Lung (tissue), 12 donors: ENCODE measurements around the gene FAM13A. TPM values are rescaled to one million over a fixed set of nuclear protein-coding genes. Genes with fewer than 3 reads are reported as not detected.

Source experiments
- ATAC-seq: fragments of 200-7000 bp; cut with Tn5 transposase; one replicate; pipeline ENCODE4 v1.9.1; 2020; ENCODE audit warnings: moderate number of reproducible peaks; ENCODE audit not compliant: insufficient read depth, low FRiP score
- DNase-seq, 3 donors: peaks; one replicate each; pipeline ENCODE4 v3.0.0-alpha.2; 2013 to 2017
- H3K27ac ChIP-seq, 2 donors: one replicate each; pipeline ENCODE4 v1.5.1; 2013; ENCODE audit warnings: mild to moderate bottlenecking in 2 of 2, moderate library complexity in 2 of 2, control low read depth in 1 of 2, inconsistent platforms in 1 of 2, low read depth in 1 of 2, low read length in 1 of 2
- H3K27me3 ChIP-seq, 3 donors: one replicate each; pipeline ENCODE4 v1.5.1; 2013; ENCODE audit warnings: low read length in 2 of 3; ENCODE audit not compliant: control insufficient read depth in 3 of 3, insufficient read depth in 3 of 3
- H3K36me3 ChIP-seq, 4 donors: one replicate each; pipeline ENCODE4 v1.5.1; 2013; ENCODE audit warnings: low read length in 4 of 4, mild to moderate bottlenecking in 1 of 4, moderate library complexity in 1 of 4; ENCODE audit not compliant: control insufficient read depth in 4 of 4, insufficient read depth in 4 of 4
- H3K4me1 ChIP-seq, 5 donors: one replicate each; pipeline ENCODE4 v1.5.1; 2013; ENCODE audit warnings: low read length in 5 of 5, mild to moderate bottlenecking in 2 of 5, moderate library complexity in 1 of 5; ENCODE audit not compliant: control insufficient read depth in 5 of 5, insufficient read depth in 5 of 5
- H3K4me3 ChIP-seq: one replicate; pipeline ENCODE4 v1.5.1; 2013; ENCODE audit warnings: mild to moderate bottlenecking, control low read depth, moderate library complexity
- H3K9ac ChIP-seq, 2 donors: one replicate each; pipeline ENCODE4 v1.5.1; 2013; ENCODE audit warnings: low read length in 2 of 2, control low read depth in 1 of 2; ENCODE audit not compliant: insufficient read depth in 1 of 2
- H3K9me3 ChIP-seq, 4 donors: one replicate each; pipeline ENCODE4 v1.5.1; 2013; ENCODE audit warnings: low read length in 3 of 4, mild to moderate bottlenecking in 1 of 4, moderate library complexity in 1 of 4; ENCODE audit not compliant: control insufficient read depth in 4 of 4, insufficient read depth in 3 of 4
- WGBS, 2 donors: extraction: QIAGEN DNeasy Blood & Tissue Kit; methylation state at CpG; one replicate each; pipeline ENCODE4 v1.1.7; 2013; 5-methylcytosine and 5-hydroxymethylcytosine counted together
- polyA plus RNA-seq, 2 donors: library from polyadenylated mRNA; stranded (reverse); fragments of 200-250 nt; gene quantifications; one replicate each; pipeline ENCODE4 v1.2.1, GENCODE V29; 2013
- total RNA-seq, 2 donors: library from RNA; depleted of rRNA in 1 of 2; stranded (reverse); fragments of >200 nt in 1 of 2; gene quantifications; one replicate each; pipeline ENCODE4 v1.2.1, GENCODE V29; 2014 to 2021
- TF ChIP-seq, protein P1 (sequence below): IDR thresholded peaks from 2 replicates; pipeline ENCODE4 v1.5.1; 2012; ENCODE audit warnings: mild to moderate bottlenecking; ENCODE audit errors: control extremely low read depth, extremely low read depth
- donor health status: control.
- donor health status: control.
- donor health status: Bipolar disorder and iron deficiency.
- donor health status: healthy.
- donor health status: DM: yes; HTN: yes; CAD: no.

The FAM13A gene
- total and polyA plus RNA-seq, 4 donors: 9.2 to 122 (median 29.3) TPM

DNA sequence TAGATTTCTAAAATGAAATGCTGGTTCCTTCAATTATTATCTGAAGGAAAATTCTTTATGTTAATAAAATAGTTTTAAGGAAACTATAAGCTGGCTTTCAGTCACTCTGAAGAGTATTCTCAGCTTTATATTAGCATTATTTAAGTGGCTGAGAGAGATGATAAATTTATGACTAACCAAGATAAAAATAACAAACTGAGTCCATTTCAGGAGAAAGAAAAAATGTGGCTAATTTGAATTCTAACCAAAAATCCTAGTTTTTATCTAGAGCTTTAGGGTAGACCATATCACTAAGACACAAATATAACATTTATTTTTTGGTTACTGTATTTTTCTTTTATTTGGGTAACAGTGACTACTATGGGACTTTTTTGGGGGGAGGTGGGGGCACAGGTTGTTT is 299.9 kb downstream of the FAM13A start:
- H3K9me3 ChIP-seq: no peaks in the 10 kb centered on the region
- peaks cover 1 to 15% (median 8%) of the 10 kb centered on the region in 4 donors for H3K36me3 ChIP-seq
- H3K4me1 ChIP-seq: peaks cover under 1 to 25% (median 17%) of the 10 kb centered on the region in 5 donors
- H3K27ac ChIP-seq: no peak overlapping the region
- H3K4me3 ChIP-seq: no peak overlapping the region
- TF ChIP-seq, protein P1, sequence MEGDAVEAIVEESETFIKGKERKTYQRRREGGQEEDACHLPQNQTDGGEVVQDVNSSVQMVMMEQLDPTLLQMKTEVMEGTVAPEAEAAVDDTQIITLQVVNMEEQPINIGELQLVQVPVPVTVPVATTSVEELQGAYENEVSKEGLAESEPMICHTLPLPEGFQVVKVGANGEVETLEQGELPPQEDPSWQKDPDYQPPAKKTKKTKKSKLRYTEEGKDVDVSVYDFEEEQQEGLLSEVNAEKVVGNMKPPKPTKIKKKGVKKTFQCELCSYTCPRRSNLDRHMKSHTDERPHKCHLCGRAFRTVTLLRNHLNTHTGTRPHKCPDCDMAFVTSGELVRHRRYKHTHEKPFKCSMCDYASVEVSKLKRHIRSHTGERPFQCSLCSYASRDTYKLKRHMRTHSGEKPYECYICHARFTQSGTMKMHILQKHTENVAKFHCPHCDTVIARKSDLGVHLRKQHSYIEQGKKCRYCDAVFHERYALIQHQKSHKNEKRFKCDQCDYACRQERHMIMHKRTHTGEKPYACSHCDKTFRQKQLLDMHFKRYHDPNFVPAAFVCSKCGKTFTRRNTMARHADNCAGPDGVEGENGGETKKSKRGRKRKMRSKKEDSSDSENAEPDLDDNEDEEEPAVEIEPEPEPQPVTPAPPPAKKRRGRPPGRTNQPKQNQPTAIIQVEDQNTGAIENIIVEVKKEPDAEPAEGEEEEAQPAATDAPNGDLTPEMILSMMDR: no peak
- no peak overlapping the region for H3K9ac ChIP-seq
- ATAC-seq (no peak), DNase-seq (no peak)
- H3K27me3 ChIP-seq: no peaks in the 10 kb centered on the region

DNA sequence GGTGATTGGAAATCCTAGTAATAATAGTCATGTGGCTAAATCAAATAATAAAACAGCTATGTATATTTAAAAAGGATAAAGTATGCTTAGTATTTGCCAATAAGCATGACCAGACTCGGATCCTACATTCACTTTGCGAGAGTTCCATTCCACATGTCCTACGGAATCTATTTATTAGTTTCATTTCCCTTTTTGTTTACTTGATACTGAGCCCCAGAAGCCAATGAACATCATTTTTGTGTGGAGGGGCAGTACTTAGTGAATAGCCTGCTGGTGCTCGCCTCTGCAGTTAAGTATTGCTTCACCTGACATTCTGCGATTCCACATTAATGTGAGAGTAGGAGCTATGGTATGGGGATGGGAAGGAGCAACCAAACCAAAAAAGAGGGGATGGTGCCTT is 300.8 kb downstream of the FAM13A start:
- TF ChIP-seq, protein P1: no peak
- no peak for ATAC-seq
- no peak for DNase-seq
- WGBS, 2 donors: 88 to 90% methylated on average over 5 of the region's 5 CpGs
- Histone ChIP-seq H3K4me3 (no peak overlapping the region), H3K9me3 (no peaks in the 10 kb centered on the region), H3K27me3 (no peaks in the 10 kb centered on the region), H3K4me1 (peaks cover 1 to 25% (median 17%) of the 10 kb centered on the region in 5 donors), H3K9ac (no peak overlapping the region), H3K36me3 (peaks cover 1 to 16% (median 10%) of the 10 kb centered on the region in 4 donors), H3K27ac (no peak overlapping the region)

DNA sequence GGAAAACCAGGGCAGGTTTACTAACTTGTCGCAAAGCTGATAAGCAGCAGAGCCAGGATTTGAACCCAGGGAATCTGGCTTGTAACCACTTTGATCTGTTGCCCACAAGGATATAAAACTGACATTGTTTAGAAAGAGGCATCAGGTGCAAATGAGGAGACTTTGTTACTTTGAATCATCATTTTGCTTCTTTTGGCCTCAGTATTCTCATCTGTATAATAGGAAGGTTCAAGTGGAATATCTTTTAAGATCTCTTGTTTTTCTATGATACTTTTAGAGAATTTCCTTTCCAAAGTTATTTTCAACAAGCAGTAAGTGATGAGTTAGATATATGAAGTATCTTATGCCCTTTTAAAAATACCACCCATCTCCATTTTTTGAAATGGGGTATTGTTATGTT is 301.5 kb downstream of the FAM13A start:
- peaks cover 1 to 25% (median 17%) of the 10 kb centered on the region in 5 donors for H3K4me1 ChIP-seq
- H3K27ac ChIP-seq: no peak overlapping the region
- no peaks in the 10 kb centered on the region for H3K27me3 ChIP-seq
- TF ChIP-seq, protein P1: no peak
- H3K4me3 ChIP-seq: no peak overlapping the region
- DNase-seq: no peak
- H3K9me3 ChIP-seq: no peaks in the 10 kb centered on the region
- no peak overlapping the region for H3K9ac ChIP-seq
- H3K36me3 ChIP-seq: peaks cover 6 to 17% (median 12%) of the 10 kb centered on the region in 4 donors
- WGBS, 2 donors: 97 to 98% methylated on average over 1 of the region's 1 CpG
- no peak for ATAC-seq

DNA sequence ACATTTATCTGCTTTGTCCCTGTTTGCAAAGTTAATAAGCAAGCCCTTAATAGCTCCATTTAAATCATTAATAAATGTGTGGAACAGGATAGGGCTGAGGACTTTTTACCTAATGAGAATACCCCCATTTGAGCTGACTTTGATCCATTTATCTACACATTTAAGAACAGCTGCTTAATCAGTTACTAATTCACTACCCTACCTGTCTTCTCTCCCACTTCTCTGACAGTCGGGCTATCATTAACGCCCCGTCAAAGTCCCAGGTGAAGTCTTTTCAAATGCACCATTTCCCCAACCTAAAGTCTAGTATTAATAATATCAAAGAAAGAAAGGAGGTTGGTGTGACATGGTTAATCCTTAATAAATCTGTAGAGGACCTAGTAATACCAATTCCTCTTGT is 302.2 kb downstream of the FAM13A start:
- H3K9ac ChIP-seq: no peak overlapping the region
- H3K9me3 ChIP-seq: no peaks in the 10 kb centered on the region
- peaks cover 11 to 23% (median 17%) of the 10 kb centered on the region in 4 donors for H3K36me3 ChIP-seq
- 97 to 100% methylated on average over 3 of the region's 3 CpGs for WGBS, 2 donors
- H3K4me1 ChIP-seq: peaks cover 1 to 22% (median 17%) of the 10 kb centered on the region in 5 donors
- TF ChIP-seq, protein P1: no peak
- DNase-seq (no peak), ATAC-seq (no peak)
- H3K27me3 ChIP-seq: no peaks in the 10 kb centered on the region
- no peak overlapping the region for H3K4me3 ChIP-seq
- no peak overlapping the region for H3K27ac ChIP-seq
